ENCODE results near the gene POU6F2. TPM values are rescaled to one million over a fixed set of nuclear protein-coding genes. Genes with fewer than 3 reads are reported as not detected.

The POU6F2 gene
- total and polyA plus RNA-seq, 2 donors from 2014 or later = 0.47 TPM; not detected in 1

GRCh38 chr7:39464350-39465054 is 486.8 kb downstream of the POU6F2 start:
- Histone ChIP-seq H3K4me1 (ENCODE audit: control insufficient read depth in 2 of 3, insufficient read depth in 2 of 3, low read depth in 1 of 3, low read length in 3 of 3) (no peaks in the 10 kb centered on the region), H3K36me3 (ENCODE audit: control insufficient read depth in 2 of 3, insufficient read depth in 3 of 3, low read length in 3 of 3) (no peaks in the 10 kb centered on the region), H3K9ac (ENCODE audit: low read length in 3 of 3) (no peak overlapping the region), H3K27me3 (ENCODE audit: control insufficient read depth, insufficient read depth, low read length) (no peaks in the 10 kb centered on the region), H3K27ac (ENCODE audit: low read depth in 2 of 2, low read length in 2 of 2) (no peak overlapping the region), H3K9me3 (ENCODE audit: control insufficient read depth in 2 of 3, insufficient read depth in 1 of 3, low read length in 3 of 3) (no peaks in the 10 kb centered on the region), H3K4me3 (ENCODE audit: low read length in 3 of 3) (peak overlapping the region in 1 of 3 donors; percentile 2)
- TF ChIP-seq, protein P1, sequence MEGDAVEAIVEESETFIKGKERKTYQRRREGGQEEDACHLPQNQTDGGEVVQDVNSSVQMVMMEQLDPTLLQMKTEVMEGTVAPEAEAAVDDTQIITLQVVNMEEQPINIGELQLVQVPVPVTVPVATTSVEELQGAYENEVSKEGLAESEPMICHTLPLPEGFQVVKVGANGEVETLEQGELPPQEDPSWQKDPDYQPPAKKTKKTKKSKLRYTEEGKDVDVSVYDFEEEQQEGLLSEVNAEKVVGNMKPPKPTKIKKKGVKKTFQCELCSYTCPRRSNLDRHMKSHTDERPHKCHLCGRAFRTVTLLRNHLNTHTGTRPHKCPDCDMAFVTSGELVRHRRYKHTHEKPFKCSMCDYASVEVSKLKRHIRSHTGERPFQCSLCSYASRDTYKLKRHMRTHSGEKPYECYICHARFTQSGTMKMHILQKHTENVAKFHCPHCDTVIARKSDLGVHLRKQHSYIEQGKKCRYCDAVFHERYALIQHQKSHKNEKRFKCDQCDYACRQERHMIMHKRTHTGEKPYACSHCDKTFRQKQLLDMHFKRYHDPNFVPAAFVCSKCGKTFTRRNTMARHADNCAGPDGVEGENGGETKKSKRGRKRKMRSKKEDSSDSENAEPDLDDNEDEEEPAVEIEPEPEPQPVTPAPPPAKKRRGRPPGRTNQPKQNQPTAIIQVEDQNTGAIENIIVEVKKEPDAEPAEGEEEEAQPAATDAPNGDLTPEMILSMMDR (IDR thresholded peaks at IDR 0.05; ENCODE audit: borderline replicate concordance, extremely low read depth, insufficient read depth) = no peak
- FAIRE-seq (no peak), DNase-seq (no peak)
- intact Hi-C loops (cut with DNase I) = no loop called here

GRCh38 chr7:39465055-39465929 is 487.6 kb downstream of the POU6F2 start:
- Histone ChIP-seq H3K27me3 (ENCODE audit: control insufficient read depth, insufficient read depth, low read length) (no peaks in the 10 kb centered on the region), H3K36me3 (ENCODE audit: control insufficient read depth in 2 of 3, insufficient read depth in 3 of 3, low read length in 3 of 3) (no peaks in the 10 kb centered on the region), H3K27ac (ENCODE audit: low read depth in 2 of 2, low read length in 2 of 2) (no peak overlapping the region), H3K9ac (ENCODE audit: low read length in 3 of 3) (no peak overlapping the region), H3K4me1 (ENCODE audit: control insufficient read depth in 2 of 3, insufficient read depth in 2 of 3, low read depth in 1 of 3, low read length in 3 of 3) (no peaks in the 10 kb centered on the region), H3K9me3 (ENCODE audit: control insufficient read depth in 2 of 3, insufficient read depth in 1 of 3, low read length in 3 of 3) (no peaks in the 10 kb centered on the region), H3K4me3 (ENCODE audit: low read length in 3 of 3) (peak overlapping the region in 2 of 3 donors; percentile 2 to 48)
- intact Hi-C loops (cut with DNase I) = no loop called here
- TF ChIP-seq, protein P1 (IDR thresholded peaks at IDR 0.05; ENCODE audit: borderline replicate concordance, extremely low read depth, insufficient read depth) = peak; percentile 73
- FAIRE-seq (peak; percentile 44), DNase-seq (peak in 4 of 5 donors; percentile 51 to 91 (median 74))

- no peak overlapping the region for H3K9ac ChIP-seq (ENCODE audit: low read length in 3 of 3)
- H3K4me1 ChIP-seq (ENCODE audit: control insufficient read depth in 2 of 3, insufficient read depth in 2 of 3, low read depth in 1 of 3, low read length in 3 of 3) = no peaks in the 10 kb centered on the region
- H3K36me3 ChIP-seq (ENCODE audit: control insufficient read depth in 2 of 3, insufficient read depth in 3 of 3, low read length in 3 of 3) = no peaks in the 10 kb centered on the region
- H3K4me3 ChIP-seq (ENCODE audit: low read length in 3 of 3) = no peak overlapping the region
- no peaks in the 10 kb centered on the region for H3K27me3 ChIP-seq (ENCODE audit: control insufficient read depth, insufficient read depth, low read length)
- no peak for FAIRE-seq
- no peak for DNase-seq
- H3K27ac ChIP-seq (ENCODE audit: low read depth in 2 of 2, low read length in 2 of 2) = no peak overlapping the region
- no peaks in the 10 kb centered on the region for H3K9me3 ChIP-seq (ENCODE audit: control insufficient read depth in 2 of 3, insufficient read depth in 1 of 3, low read length in 3 of 3)
- intact Hi-C loops (cut with DNase I) = no loop called here
- TF ChIP-seq, protein P1 (IDR thresholded peaks at IDR 0.05; ENCODE audit: borderline replicate concordance, extremely low read depth, insufficient read depth) = no peak
Measured at GRCh38 chr7:39468261-39468660, 490.6 kb downstream of the POU6F2 start.

All from kidney (tissue), 14 donors.